Measurements from ENCODE around the gene TMEM108.

Gene TMEM108

DNA sequence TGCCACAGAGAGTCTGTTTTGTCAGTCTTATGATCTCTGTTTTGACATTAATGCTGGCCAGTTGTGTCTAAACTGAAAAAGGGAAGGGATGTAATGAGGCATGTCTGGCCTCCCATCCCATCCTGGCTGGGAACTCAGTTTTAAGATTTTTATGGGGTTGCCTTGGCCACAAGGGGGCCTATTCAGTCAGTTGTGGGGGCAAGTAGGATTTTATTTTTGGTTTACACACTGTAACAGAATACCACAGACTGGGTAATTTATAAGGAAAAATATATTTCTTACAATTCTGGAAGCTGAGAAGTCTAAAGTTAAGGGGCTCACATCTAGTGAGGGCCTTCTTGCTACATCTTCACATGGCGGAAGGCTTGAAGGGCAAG lies 129.8 kb downstream of the TMEM108 start:
- DNase-seq: no peak

DNA sequence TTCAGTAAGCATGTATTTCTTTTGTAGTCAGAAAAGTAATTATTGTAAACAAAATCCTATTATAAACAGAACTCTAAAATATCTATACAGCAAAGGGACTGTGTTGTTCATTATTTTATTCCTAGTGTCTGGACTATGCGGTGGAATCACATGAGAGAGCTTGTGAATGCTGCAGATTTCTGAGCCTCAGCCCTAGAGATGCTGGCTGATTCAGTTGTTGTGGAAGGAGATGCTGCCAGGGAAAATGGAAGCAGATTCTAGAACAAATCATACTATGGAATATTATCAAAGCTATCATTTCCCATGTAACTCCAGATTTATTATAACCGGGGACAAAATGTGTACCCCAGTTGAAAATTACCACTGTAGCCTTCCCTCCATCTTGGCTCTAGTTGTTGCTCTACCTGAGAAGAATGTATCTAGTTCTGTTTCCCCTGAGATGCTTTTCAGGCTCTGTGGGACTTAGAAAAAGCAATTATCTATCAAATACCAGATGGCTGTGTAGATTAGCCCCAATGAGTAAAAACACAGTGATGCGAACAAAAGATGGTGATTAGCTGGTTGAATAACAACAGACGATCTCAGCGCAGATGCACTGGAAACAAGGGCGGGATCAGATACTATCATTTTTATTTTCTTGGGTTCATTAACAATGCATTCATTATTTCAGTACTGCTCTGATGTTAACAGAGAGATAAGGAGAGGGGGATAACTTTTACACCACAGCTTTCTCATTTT lies 131.3 kb downstream of the TMEM108 start:
- DNase-seq: no peak

GRCh38 chr3:133171831-133172230 lies 133.6 kb downstream of the TMEM108 start:
- DNase-seq: no peak

DNA sequence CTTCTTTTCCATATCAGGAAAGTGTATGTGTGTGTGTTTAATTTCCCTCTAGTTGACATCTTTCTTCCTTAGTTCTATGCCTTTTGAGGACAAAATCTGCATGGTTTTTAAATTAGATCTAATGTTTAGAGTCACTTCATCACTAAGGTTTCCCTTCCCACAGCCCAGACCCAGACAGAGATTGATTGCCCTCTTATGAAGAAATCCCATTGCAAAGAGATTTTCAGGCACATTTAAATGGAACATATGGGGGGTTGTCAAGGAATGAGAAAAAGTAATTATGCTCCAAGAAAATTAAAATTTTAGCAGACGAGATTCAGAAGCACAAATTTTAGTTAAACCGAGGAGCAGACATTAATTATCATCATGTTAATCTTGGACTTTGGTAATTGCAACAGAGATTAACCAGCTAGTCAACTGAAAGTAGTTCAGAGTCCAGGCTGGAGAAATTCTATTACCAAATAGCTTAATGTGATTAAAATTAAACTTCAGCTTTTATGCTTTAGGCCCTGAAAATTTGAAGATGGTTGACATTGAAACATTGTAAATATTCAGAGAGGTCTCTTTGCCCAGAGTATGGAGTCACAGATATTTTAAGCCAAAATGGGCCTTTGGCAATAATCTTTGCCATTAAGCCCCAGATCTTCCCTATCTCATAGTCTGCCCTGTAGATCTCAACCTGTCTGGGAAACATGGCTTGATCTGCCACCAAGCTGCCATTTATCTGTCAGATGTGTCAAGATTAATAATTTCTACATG lies 143.4 kb downstream of the TMEM108 start:
- no peak for DNase-seq

DNA sequence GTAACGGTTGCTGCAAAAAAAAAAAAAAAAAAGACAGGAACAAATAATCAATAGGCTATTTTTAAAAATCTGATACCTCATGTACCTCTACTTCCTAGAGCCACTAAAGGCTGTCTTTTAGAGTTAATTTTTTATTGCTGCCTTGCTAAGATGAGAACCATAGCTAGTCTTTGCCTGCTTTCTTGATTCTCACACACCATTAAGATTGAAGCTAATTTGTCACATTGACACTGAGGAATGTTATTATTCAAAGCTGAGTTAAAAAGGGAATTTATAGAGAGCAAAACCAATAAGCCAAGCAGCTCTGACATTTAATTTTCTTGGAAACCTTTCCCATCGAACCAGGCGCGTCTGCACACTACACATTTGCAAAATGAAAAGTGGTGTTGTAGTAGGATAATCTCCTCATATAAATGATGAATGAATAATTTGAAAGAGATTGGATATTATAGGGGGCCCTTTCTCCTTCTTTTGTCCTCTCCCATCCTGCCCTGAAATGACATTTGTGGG lies 149.7 kb downstream of the TMEM108 start:
- DNase-seq: no peak

GRCh38 chr3:133188996-133189395 lies 150.8 kb downstream of the TMEM108 start:
- no peak for DNase-seq

GRCh38 chr3:133189893-133190292 lies 151.7 kb downstream of the TMEM108 start:
- DNase-seq: no peak

- no peak for DNase-seq
Measured at GRCh38 chr3:133191818-133192217, 153.6 kb downstream of the TMEM108 start.

DNA sequence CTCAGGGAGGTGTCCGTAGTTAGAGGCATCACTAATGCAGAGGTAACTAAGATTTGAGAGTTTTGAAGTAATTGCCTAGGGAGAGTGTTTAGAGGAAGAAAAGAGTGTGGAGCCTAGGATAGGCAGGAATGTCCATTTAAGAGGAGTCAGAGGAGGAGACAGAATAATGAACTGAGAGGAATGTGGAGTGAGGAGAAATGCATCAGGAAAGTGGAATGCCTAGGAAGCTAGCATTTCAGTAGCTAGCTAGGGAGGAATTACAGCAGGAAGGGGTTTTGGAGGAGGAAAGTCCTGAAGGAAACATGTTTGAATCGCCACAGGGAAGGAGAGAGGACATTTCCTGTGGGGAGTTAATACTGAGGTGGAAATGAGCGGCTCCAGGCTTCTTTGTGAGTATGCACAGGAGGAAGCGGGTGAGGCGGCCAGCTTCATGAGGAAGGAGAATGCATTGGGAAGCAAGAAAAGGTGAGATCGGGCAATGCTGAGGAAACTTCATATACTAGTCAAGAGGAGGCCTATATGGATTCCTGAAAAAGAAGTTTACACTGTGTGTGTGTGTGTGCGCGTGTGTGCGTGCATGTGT lies 154.3 kb downstream of the TMEM108 start:
- no peak for DNase-seq

GRCh38 chr3:133192967-133193366 lies 154.8 kb downstream of the TMEM108 start:
- DNase-seq: no peak

GRCh38 chr3:133196527-133196926 lies 158.3 kb downstream of the TMEM108 start:
- DNase-seq: no peak

DNA sequence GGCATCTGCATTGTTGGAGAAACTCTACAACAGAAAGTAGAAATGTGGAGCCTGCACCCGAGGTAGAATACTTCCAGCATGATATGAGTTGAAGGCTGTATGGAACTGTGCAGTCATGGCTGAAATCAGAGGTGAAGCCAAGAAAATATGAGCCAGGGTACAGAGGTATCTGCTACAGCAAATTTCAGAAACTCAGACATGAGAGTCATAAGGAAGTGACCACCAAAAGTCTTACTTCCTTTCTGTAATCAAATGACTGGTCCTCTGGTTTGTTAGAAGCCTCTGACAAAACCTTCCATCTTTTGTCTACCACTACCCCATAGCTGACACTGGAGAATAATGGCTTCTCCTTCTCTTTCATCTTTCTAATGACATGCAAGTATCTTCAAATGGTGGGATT lies 159.4 kb downstream of the TMEM108 start:
- no peak for DNase-seq

- DNase-seq: no peak
Measured at GRCh38 chr3:133206921-133207320, 168.7 kb downstream of the TMEM108 start.

- DNase-seq: no peak
Measured at GRCh38 chr3:133208184-133208583, 170.0 kb downstream of the TMEM108 start.

- DNase-seq: peak; percentile 54
Measured at GRCh38 chr3:133209871-133210550, 171.8 kb downstream of the TMEM108 start.

GRCh38 chr3:133210656-133211055 lies 172.5 kb downstream of the TMEM108 start:
- no peak for DNase-seq

- no peak for DNase-seq
Measured at GRCh38 chr3:133211449-133211848, 173.3 kb downstream of the TMEM108 start.

- no peak for DNase-seq
Measured at GRCh38 chr3:133211856-133212255, 173.7 kb downstream of the TMEM108 start.

DNA sequence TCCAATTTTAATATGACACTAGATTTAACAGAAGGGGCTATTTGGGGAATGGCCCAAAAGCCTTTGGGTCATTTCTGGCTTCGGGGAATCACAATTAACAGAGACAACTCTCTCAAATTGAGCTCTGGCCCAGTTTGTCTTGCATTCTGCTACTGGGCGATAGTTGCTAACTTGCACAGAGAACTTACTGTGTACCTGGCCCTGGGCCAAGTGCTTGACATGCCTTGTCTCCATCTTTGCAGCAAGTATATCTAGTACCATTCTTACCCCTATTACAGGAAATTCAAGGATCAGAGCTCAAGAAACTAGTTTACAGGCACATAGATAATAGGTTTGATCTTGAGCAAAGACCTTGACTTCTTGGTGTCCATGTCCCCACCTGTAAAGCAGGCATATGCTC lies 175.7 kb downstream of the TMEM108 start:
- no peak for DNase-seq

DNA sequence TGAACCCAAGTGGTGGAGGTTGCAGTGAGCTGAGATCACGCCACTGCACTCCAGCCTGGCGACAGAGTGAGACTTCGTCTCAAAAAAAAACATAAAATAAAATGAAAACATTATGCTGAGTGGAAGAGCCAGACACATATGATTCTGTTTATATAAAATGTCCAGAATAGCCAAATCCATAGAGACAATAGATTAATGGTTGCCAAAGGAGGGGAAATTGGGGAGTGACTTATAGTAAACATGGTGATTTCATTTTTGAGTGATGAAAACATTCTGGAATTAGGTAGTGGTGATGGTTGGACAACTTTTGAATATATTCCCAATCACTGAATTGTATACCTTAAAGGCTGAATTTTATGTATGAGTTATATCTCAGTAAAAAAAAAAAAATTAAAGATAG lies 189.6 kb downstream of the TMEM108 start:
- DNase-seq: no peak

DNA sequence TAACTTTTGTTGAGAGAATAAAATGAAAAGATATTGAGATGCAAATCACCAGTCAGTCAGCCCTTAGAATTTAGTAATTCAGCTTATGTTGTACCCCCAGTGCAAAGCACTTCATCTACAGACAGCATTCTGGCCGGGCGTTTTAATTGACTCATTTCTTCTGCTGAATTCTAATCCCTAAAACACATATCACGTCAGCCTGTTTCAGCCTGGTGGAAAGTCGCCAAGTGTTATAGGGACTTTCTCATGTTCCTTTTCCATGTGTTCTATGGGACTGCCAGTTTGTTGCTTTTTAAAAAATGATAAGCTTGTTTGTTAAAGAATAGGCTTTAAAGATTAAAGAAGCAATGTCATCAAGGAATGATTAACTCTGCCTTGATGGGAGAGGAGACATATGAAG lies 192.0 kb downstream of the TMEM108 start:
- DNase-seq: no peak

DNA sequence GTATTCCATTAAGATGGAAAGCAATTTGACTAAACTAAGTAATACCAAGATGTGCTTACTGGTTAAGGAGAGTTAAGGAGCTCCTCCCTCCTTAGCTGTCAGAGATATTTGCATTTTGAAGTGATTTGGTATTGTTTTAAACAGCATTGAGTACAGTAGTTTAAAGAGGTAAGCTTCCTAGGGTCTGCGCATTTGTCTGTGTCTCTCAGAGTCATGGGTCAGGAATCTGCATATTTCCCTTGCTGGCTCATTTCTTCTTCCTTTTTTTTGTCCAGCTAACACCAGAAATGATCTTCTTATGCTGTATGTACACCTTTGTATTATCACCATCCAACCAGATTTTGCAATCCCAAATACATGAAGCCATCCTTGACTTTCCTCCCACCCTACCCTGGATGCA lies 198.7 kb downstream of the TMEM108 start:
- no peak for DNase-seq

GRCh38 chr3:133237380-133237779 lies 199.2 kb downstream of the TMEM108 start:
- DNase-seq: no peak

Data from NCI-H1048 (cell line).